Parathyroid adenoma (tissue), 2 donors: ENCODE measurements around the gene SH2D3A.

ENCODE experiments used
- H2AFZ ChIP-seq: fragments of 300-600 bp; sonication (generic); one replicate; pipeline ENCODE4 v1.7.0; 2017; ENCODE audit warnings: antibody characterized with exemption, mild to moderate bottlenecking
- H3K27ac ChIP-seq: fragments of 300-600 bp; sonication (generic); one replicate; pipeline ENCODE4 v1.7.0; 2017
- H3K27me3 ChIP-seq: fragments of 300-600 bp; sonication (generic); one replicate; pipeline ENCODE4 v1.7.0; 2017; ENCODE audit warnings: low read length; ENCODE audit not compliant: control insufficient read depth, insufficient read depth
- H3K36me3 ChIP-seq: fragments of 300-600 bp; sonication (generic); one replicate; pipeline ENCODE4 v1.7.0; 2017; ENCODE audit warnings: low read length; ENCODE audit not compliant: control insufficient read depth, insufficient read depth
- H3K4me1 ChIP-seq: fragments of 300-600 bp; sonication (generic); one replicate; pipeline ENCODE4 v1.7.0; 2017; ENCODE audit warnings: control low read depth
- H3K4me2 ChIP-seq: fragments of 300-600 bp; sonication (generic); one replicate; pipeline ENCODE4 v1.7.0; 2017; ENCODE audit warnings: low read length
- H3K4me3 ChIP-seq: fragments of 300-600 bp; sonication (generic); one replicate; pipeline ENCODE4 v1.7.0; 2017; ENCODE audit warnings: low read depth, low read length
- H3K79me2 ChIP-seq: fragments of 300-600 bp; sonication (generic); one replicate; pipeline ENCODE4 v1.7.0; 2017; ENCODE audit warnings: control low read depth
- H3K9ac ChIP-seq: fragments of 300-600 bp; sonication (generic); one replicate; pipeline ENCODE4 v1.7.0; 2017; ENCODE audit warnings: mild to moderate bottlenecking
- H3K9me3 ChIP-seq: fragments of 300-600 bp; sonication (generic); one replicate; pipeline ENCODE4 v1.7.0; 2017; ENCODE audit warnings: low read length; ENCODE audit not compliant: control insufficient read depth
- CTCF ChIP-seq: fragments of 300-600 bp; sonication (generic); IDR thresholded peaks from one replicate; pipeline ENCODE4 v1.7.0; 2017; ENCODE audit warnings: antibody characterized with exemption, mild to moderate bottlenecking
- donor health status: primary hyperparathyroidism.

Gene SH2D3A

GRCh38 chr19:6729573-6730152 is 37.6 kb downstream of the SH2D3A start:
- no peak overlapping the region for H3K9ac ChIP-seq
- no peak overlapping the region for H3K4me3 ChIP-seq
- H2AFZ ChIP-seq, result no peak overlapping the region
- no peaks in the 10 kb centered on the region for H3K4me1 ChIP-seq
- no peaks in the 10 kb centered on the region for H3K27me3 ChIP-seq
- no peaks in the 10 kb centered on the region for H3K36me3 ChIP-seq
- TF ChIP-seq CTCF, result no peak
- no peaks in the 10 kb centered on the region for H3K79me2 ChIP-seq
- no peaks in the 10 kb centered on the region for H3K9me3 ChIP-seq
- H3K4me2 ChIP-seq, result no peak overlapping the region
- no peak overlapping the region for H3K27ac ChIP-seq

GRCh38 chr19:6728346-6728745 is 38.9 kb downstream of the SH2D3A start:
- Histone ChIP-seq H3K9me3 (no peaks in the 10 kb centered on the region), H3K4me2 (no peak overlapping the region), H3K4me3 (no peak overlapping the region), H3K9ac (no peak overlapping the region), H3K27ac (no peak overlapping the region), H3K36me3 (no peaks in the 10 kb centered on the region), H3K79me2 (no peaks in the 10 kb centered on the region), H3K4me1 (no peaks in the 10 kb centered on the region), H2AFZ (no peak overlapping the region), H3K27me3 (no peaks in the 10 kb centered on the region)
- no peak for TF ChIP-seq CTCF

- Histone ChIP-seq H3K27me3 (no peaks in the 10 kb centered on the region), H3K79me2 (no peaks in the 10 kb centered on the region), H3K4me2 (no peak overlapping the region), H3K9ac (no peak overlapping the region), H3K27ac (no peak overlapping the region), H3K4me3 (no peak overlapping the region), H2AFZ (no peak overlapping the region), H3K9me3 (no peaks in the 10 kb centered on the region), H3K36me3 (no peaks in the 10 kb centered on the region), H3K4me1 (no peaks in the 10 kb centered on the region)
- no peak for TF ChIP-seq CTCF
These were observed 41.6 kb downstream of the SH2D3A start for GRCh38 chr19:6725513-6726231.

GRCh38 chr19:6724631-6725492 is 42.4 kb downstream of the SH2D3A start:
- no peaks in the 10 kb centered on the region for H3K79me2 ChIP-seq
- H2AFZ ChIP-seq, result no peak overlapping the region
- TF ChIP-seq CTCF, result no peak
- H3K4me3 ChIP-seq, result no peak overlapping the region
- no peak overlapping the region for H3K9ac ChIP-seq
- H3K9me3 ChIP-seq, result no peaks in the 10 kb centered on the region
- H3K4me1 ChIP-seq, result no peaks in the 10 kb centered on the region
- H3K27me3 ChIP-seq, result no peaks in the 10 kb centered on the region
- no peaks in the 10 kb centered on the region for H3K36me3 ChIP-seq
- no peak overlapping the region for H3K27ac ChIP-seq
- no peak overlapping the region for H3K4me2 ChIP-seq
